Measurements from ENCODE around the gene SIPA1L3.

SIPA1L3 gene

DNA sequence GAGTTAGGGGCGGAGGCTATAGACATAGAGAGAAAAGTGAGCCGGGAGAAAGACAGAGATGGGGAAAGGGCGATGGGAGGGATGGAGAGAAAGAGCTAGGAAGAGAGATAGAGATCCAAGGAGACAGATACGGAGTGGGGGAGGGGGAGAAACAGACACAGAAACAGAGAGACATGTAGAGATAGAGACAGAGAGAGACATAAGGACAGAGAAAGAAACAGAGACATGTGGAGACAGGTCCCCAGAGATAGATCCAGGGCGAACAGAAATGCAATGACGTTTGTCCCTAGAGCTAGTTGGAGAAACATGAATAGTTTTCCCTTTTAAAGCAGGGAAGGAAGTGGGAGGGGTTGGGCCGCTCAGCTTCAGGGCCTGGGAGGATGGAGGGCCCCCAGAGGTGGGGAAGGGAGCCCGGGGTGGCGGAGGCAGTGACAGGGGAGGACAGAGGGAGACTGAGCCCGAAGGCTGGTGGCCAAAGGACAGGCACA lies 344.6 kb downstream of the SIPA1L3 start:
- DNase-seq, result peak; percentile 9

DNA sequence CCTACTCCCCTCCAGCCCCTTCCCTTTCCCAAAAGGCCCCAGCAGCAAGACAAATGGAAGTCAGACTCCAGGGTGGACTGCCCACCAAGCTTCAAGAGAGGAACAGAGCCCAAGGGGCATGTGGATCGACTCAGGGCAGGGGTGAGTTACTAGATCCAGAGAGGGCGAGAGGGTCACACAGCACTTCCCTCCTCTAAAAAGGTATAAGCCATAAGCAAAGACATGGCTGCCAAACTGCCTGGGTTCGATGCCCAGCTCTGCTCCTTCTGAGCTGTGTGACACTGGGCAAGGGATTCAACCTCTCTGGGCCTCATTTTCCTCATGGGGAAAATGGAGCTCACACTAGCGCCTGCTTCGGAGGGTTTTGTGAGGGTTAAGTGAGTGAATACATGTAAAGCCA lies 345.4 kb downstream of the SIPA1L3 start:
- DNase-seq, result no peak

DNA sequence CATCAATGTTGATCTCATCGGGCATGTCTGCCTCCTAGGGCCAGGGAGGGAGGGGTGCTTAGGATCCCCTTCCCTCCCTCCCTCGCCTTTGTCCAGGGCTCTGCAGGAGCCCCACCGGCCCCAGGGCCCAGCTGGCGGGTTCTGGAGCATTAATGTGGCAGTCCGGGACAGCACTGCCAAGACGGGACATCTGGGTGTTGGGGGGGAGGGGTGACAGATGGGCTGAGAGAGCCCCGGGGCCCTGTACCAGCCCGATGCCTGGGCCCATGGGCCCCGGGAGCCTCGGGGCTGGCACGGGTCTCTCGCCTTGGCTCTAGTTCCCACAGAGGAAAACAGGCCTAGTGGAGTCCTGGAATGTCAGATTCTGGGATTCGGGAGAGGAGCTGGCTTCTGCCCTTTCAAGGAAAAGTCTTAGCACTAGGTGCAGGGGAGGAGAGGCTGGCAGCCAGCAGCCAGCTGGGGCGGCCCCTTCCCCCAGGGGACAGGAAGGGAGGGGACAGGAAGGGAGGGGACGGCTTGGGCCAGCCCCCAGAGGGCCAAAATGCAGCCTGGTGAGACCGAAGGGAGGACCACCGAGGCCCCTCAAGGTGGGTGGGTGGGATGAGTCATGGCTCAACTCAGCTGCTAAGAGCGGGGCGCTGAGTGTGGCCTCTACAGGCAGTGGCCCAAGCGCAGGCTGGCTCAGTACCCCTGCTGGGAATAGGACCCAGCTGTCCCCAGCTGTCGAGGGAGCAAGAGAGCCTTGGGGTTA lies 346.1 kb downstream of the SIPA1L3 start:
- DNase-seq, result no peak

DNA sequence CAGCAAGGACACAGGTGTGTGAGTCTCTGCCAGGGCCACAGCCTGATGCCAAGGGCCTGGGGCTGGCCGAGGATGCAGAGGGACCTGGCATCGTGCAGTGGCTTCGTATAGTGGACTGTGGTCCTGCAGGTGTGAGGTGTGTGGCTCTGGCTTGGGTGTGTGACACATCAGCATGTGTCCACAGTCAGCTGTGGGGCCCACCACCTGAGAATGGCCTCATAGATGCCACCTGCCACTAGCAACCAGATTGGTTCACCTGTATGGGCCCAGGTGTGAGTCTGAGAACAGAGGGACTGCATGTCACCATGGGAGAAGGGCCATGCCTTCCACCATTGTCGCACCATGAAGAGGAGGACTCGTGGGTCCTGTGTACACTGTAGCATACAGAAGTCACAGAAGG lies 346.8 kb downstream of the SIPA1L3 start:
- no peak for DNase-seq

DNA sequence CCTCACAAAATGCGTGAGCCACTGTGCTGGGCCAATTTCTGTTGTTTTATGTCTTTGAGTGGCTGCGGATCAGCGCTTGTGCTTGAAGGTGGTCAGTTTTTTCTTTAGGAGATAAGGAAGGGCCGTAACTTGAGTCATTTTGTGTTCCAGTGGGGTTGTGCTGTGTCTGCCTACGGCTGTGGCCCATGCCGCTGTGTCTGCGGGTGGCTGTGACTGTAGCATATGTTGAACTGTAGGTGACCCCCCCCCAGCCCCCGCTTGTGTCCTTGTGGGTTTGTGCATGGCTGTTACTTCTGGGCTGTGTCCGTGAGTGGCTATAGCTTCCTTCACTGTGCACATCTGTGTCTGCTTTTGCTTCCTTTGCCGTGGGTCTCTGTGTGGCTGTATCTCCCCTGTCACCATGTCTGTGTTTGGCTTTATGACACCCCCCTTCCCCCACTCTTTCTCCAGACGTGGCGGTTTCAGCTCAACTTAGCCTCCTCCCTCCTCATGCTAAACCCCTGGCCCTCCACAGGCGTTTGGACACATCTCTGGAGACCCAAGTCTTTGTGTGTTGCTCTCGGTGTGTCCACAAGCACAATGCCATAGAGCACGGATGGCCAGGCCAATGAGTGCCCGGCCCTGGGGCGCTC lies 348.5 kb downstream of the SIPA1L3 start:
- peak; percentile 58 for DNase-seq

All from GDM1 (cell line).